ENCODE measurements around the gene POP4.

Gene POP4

DNA sequence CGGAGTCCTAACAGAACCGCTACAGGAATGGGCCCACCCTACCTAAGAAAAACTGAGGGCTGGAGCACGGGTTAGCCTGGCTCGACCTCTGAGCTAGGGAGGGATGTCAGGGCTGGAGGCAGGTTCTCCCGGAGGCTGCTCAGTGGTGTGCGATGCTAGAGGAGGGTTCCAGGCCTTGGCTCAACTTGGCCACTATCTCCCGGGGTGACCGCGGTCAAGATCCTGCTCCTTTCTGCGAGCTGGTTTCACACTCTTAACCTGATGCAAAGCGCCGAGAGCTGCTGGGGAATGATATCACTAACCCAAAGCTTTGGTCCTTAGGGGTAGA is 301 bp downstream of the POP4 start:
- H3K27me3 ChIP-seq (replicated peaks; ENCODE audit: control insufficient read depth, insufficient read depth, low read length): no peaks in the 10 kb centered on the region
- TF ChIP-seq CTCF (IDR thresholded peaks at IDR 0.05; ENCODE audit: insufficient read depth, low read length, poor library complexity, severe bottlenecking): no peak
- H3K4me3 ChIP-seq (replicated peaks; ENCODE audit: low read depth, low read length): peak overlapping the region; percentile 86
- DNase-seq (ENCODE audit: extremely low read depth, insufficient read length): no peak
- peaks cover 11% of the 10 kb centered on the region for H3K36me3 ChIP-seq (ENCODE audit: control insufficient read depth, insufficient read depth, low read length)

DNA sequence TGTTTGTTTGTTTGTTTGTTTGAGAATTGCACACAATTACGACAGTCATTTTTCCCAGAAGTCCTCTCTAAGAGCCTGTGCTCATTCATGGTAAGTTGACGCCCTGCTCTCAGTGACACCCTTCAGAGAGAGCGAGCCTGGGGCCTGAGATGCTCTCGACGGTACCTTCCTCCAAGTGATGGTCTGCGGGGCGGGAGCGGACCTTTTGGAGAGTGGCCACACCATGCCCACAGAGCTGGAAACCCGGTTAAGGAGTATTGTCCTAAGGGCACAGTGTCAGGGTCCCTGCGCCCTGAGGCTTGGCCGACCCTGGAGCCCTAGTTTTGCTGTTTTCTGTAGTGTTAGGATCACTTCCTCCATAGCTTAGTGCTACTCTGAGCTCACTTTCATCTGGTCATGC is 3.6 kb downstream of the POP4 start:
- no peak for TF ChIP-seq CTCF (IDR thresholded peaks at IDR 0.05; ENCODE audit: insufficient read depth, low read length, poor library complexity, severe bottlenecking)
- H3K27me3 ChIP-seq (replicated peaks; ENCODE audit: control insufficient read depth, insufficient read depth, low read length): no peaks in the 10 kb centered on the region
- DNase-seq (ENCODE audit: extremely low read depth, insufficient read length): no peak
- H3K36me3 ChIP-seq (ENCODE audit: control insufficient read depth, insufficient read depth, low read length): peaks cover 31% of the 10 kb centered on the region
- H3K4me3 ChIP-seq (replicated peaks; ENCODE audit: low read depth, low read length): no peak overlapping the region

DNA sequence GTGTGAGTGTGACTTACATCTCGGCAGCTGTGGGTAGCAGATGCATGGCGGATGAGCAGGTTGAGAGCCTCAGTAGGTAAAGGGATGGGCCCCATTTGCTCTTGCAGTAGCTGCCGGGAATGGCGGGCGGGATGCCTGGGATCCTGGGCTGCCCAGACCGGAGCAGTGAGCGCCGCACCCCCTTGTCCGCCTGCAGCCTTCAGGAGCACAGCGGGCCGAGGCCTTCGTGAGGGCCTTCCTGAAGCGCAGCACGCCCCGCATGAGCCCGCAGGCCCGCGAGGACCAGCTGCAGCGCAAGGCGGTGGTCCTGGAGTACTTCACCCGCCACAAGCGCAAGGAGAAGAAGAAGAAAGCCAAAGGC is 4.1 kb downstream of the POP4 start:
- Histone ChIP-seq H3K27me3 (replicated peaks; ENCODE audit: control insufficient read depth, insufficient read depth, low read length) (no peaks in the 10 kb centered on the region), H3K4me3 (replicated peaks; ENCODE audit: low read depth, low read length) (no peak overlapping the region), H3K36me3 (ENCODE audit: control insufficient read depth, insufficient read depth, low read length) (peaks cover 32% of the 10 kb centered on the region)
- no peak for TF ChIP-seq CTCF (IDR thresholded peaks at IDR 0.05; ENCODE audit: insufficient read depth, low read length, poor library complexity, severe bottlenecking)
- peak; percentile 38 for DNase-seq (ENCODE audit: extremely low read depth, insufficient read length)

DNA sequence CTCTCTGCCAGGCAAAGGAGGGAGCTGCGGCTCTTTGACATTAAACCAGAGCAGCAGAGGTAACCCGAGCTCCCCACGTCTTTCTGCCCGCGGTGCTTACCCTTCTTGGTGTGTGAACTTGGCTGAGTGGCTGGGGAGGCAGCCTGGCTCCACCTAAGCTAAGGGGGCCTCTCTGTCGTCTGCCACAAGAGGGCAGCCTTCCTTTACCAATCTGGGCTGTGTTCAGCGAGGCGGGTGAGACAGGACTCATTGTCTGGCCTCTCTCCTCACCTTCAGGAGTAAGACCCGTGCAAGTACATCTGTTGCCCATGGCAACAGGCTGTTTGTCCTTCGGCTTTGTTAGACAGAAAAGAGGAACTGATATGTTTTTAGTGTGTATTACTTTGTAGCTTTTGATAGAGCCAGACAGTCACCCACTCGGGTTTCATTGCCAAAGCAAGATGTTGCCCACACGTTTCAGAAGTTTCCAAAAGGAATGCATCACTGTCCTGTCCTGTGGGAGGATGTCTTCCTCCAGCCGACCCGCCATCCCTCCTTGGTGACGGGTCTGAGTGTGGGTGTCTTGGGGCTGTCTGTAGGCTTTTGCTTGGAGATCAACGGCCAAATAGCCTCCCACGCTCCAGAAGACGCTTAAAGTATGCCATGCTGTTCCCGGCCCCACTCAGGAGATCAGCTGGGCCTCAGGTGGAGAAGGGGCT is 4.6 kb downstream of the POP4 start:
- peaks cover 33% of the 10 kb centered on the region for H3K36me3 ChIP-seq (ENCODE audit: control insufficient read depth, insufficient read depth, low read length)
- peak; percentile 68 for DNase-seq (ENCODE audit: extremely low read depth, insufficient read length)
- H3K4me3 ChIP-seq (replicated peaks; ENCODE audit: low read depth, low read length): no peak overlapping the region
- H3K27me3 ChIP-seq (replicated peaks; ENCODE audit: control insufficient read depth, insufficient read depth, low read length): no peaks in the 10 kb centered on the region
- peak; percentile 82 for TF ChIP-seq CTCF (IDR thresholded peaks at IDR 0.05; ENCODE audit: insufficient read depth, low read length, poor library complexity, severe bottlenecking)

GRCh38 chr19:29612121-29612520 is 6.0 kb downstream of the POP4 start:
- DNase-seq (ENCODE audit: extremely low read depth, insufficient read length): no peak
- Histone ChIP-seq H3K36me3 (ENCODE audit: control insufficient read depth, insufficient read depth, low read length) (peaks cover 38% of the 10 kb centered on the region), H3K4me3 (replicated peaks; ENCODE audit: low read depth, low read length) (no peak overlapping the region), H3K27me3 (replicated peaks; ENCODE audit: control insufficient read depth, insufficient read depth, low read length) (no peaks in the 10 kb centered on the region)
- no peak for TF ChIP-seq CTCF (IDR thresholded peaks at IDR 0.05; ENCODE audit: insufficient read depth, low read length, poor library complexity, severe bottlenecking)

Data from GM06990 (cell line).